K562 (cell line): ENCODE results near the gene PTCH2. TPM values are rescaled to one million over a fixed set of nuclear protein-coding genes. Genes with fewer than 3 reads are reported as not detected.

ENCODE experiments used
- HDAC6 ChIP-seq: IDR thresholded peaks from 2 replicates; pipeline ENCODE4 v1.6.1; 2012; ENCODE audit warnings: low read depth, mild to moderate bottlenecking, control low read depth, inconsistent platforms, low read length, moderate library complexity
- HDGF ChIP-seq: fragments of 450-650 bp; IDR thresholded peaks from 2 replicates; pipeline ENCODE4 v1.6.1; 2016
- JUN ChIP-seq, 2 experiments: sonication (generic) in 1 of 2; formaldehyde crosslinking in 1 of 2; IDR thresholded peaks; 2 replicates each; pipeline versions ENCODE4 v1.6.1 to v1.8.0; 2012 to 2022; ENCODE audit warnings: borderline replicate concordance in 2 of 2, mild to moderate bottlenecking in 2 of 2, improper control_type of control experiment in 1 of 2, low read depth in 1 of 2, low read length in 1 of 2, missing genetic modification reagents in 1 of 2
- NKRF ChIP-seq: fragments of 450-650 bp; IDR thresholded peaks from 2 replicates; pipeline ENCODE4 v1.6.1; 2016; ENCODE audit warnings: borderline replicate concordance
- NR4A1 ChIP-seq, 2 experiments: fragments of 250-450 bp in 1 of 2; fragments of 450-650 bp in 1 of 2; sonication (Bioruptor Pico) in 1 of 2; IDR thresholded peaks; 2 replicates each; pipeline versions ENCODE4 v1.4.0 to v1.6.1; 2016 to 2020; ENCODE audit warnings: mild to moderate bottlenecking in 2 of 2, missing compliant biosample characterization in 1 of 2, missing genetic modification characterization in 1 of 2, moderate library complexity in 1 of 2
- SAP30 ChIP-seq: fragments of 200-600 bp; sonication (generic); IDR thresholded peaks from 2 replicates; pipeline ENCODE4 v1.6.1; 2012; ENCODE audit warnings: borderline replicate concordance, low read depth, mild to moderate bottlenecking, moderate library complexity, low read length, control low read depth, inconsistent platforms; ENCODE audit not compliant: insufficient read depth, poor library complexity, severe bottlenecking
- ZBTB17 ChIP-seq: fragments of 450-650 bp; formaldehyde crosslinking; IDR thresholded peaks from 2 replicates; pipeline ENCODE4 v1.4.0; 2020; ENCODE audit warnings: mild to moderate bottlenecking
- ZNF445 ChIP-seq: fragments of 250-450 bp; sonication (Bioruptor Pico); IDR thresholded peaks from 2 replicates; pipeline ENCODE4 v1.4.0; 2020; ENCODE audit warnings: low read depth, mild to moderate bottlenecking, moderate library complexity
- polyA plus RNA-seq, 8 experiments: library from polyadenylated mRNA; depleted of rRNA in 4 of 8; stranded (reverse) in 5 of 8; unstranded in 3 of 8; fragments of >200 nt; fragmentation: Nextera tagmentation in 2 of 8; fragmentation: Illumina TruSeq in 1 of 8; extraction: Ambion mirVana in 2 of 8; extraction: Trizol in 1 of 8; gene quantifications; 2 replicates each; pipeline versions ENCODE4 v1.2.1 to v1.2.3, GENCODE V29; 2011 to 2014; ENCODE audit warnings: inconsistent platforms in 1 of 8, missing spikeins in 1 of 8
- total RNA-seq, 7 experiments: library from RNA; depleted of rRNA in 6 of 7; stranded (reverse); fragments of >200 nt in 6 of 7; fragmentation: Illumina TruSeq in 2 of 7; extraction: Trizol in 2 of 7; gene quantifications; 2 replicates each; pipeline versions ENCODE4 v1.2.1 to v1.2.3, GENCODE V29; 2011 to 2021; ENCODE audit warnings: low replicate concordance in 1 of 7
- TF ChIP-seq, protein P1 (sequence below): conservative IDR thresholded peaks from 2 replicates; pipeline ENCODE4 v1.6.1; 2011; ENCODE audit warnings: low read depth, mild to moderate bottlenecking, low read length; ENCODE audit not compliant: control insufficient read depth
- TF ChIP-seq, protein P2 (sequence below), 2 experiments: IDR thresholded peaks; 2 replicates each; pipeline ENCODE4 v1.6.1; 2012; ENCODE audit warnings: improper control_type of control experiment in 2 of 2, low read depth in 2 of 2, low read length in 2 of 2, borderline replicate concordance in 1 of 2
- TF ChIP-seq, protein P3 (sequence below), 3 experiments: fragments of 200-800 bp in 1 of 3; fragments of 250-450 bp in 1 of 3; fragments of 450-650 bp in 1 of 3; sonication (Bioruptor Pico) in 1 of 3; sonication (Bioruptor generic) in 1 of 3; formaldehyde crosslinking in 1 of 3; IDR thresholded peaks; 2 replicates each; pipeline versions ENCODE4 v1.6.1 to v1.8.0; 2016 to 2022; ENCODE audit warnings: mild to moderate bottlenecking in 2 of 3, missing genetic modification characterization in 2 of 3, missing compliant biosample characterization in 1 of 3, moderate library complexity in 1 of 3
- TF ChIP-seq, protein P4 (sequence below): sonication (generic); formaldehyde crosslinking; IDR thresholded peaks from 2 replicates; pipeline ENCODE4 v1.8.0; 2022; ENCODE audit warnings: mild to moderate bottlenecking, missing genetic modification reagents

The PTCH2 gene
- total and polyA plus RNA-seq, 9 of the 15 experiments (the other 6 are each of a cell fraction or from before 2014, with no cell fraction given) = 0.15 to 27.3 (median 0.48) TPM; not detected in 1

- TF ChIP-seq JUN (IDR thresholded peaks at IDR 0.05; ENCODE audit: borderline replicate concordance, low read depth, low read length) (no peak), JUN (CRISPR knock-in tag; IDR thresholded peaks at IDR 0.05; ENCODE audit: borderline replicate concordance) (peak; percentile 11; the same call in 1 of the 2 replicates), NKRF (peak; percentile 53; the same call in 1 of the 2 replicates), HDGF (peak; percentile 76; the same call in 1 of the 2 replicates), SAP30 (peak; percentile 29), ZNF445 (CRISPR knock-in tag) (peak; percentile 83), NR4A1 (CRISPR knock-in tag; IDR thresholded peaks at IDR 0.05) (peak; percentile 96), NR4A1 (tag; IDR thresholded peaks at IDR 0.05) (peak; percentile 85; the same call in 1 of the 2 replicates), HDAC6 (0 out of 2 replicates have a peak, but pooled peaks have one; percentile 30), ZBTB17 (CRISPR knock-in tag) (peak; percentile 48; the same call in 1 of the 2 replicates)
- TF ChIP-seq, protein P1, sequence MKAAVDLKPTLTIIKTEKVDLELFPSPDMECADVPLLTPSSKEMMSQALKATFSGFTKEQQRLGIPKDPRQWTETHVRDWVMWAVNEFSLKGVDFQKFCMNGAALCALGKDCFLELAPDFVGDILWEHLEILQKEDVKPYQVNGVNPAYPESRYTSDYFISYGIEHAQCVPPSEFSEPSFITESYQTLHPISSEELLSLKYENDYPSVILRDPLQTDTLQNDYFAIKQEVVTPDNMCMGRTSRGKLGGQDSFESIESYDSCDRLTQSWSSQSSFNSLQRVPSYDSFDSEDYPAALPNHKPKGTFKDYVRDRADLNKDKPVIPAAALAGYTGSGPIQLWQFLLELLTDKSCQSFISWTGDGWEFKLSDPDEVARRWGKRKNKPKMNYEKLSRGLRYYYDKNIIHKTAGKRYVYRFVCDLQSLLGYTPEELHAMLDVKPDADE = 0 out of 2 replicates have a peak, but pooled peaks have one; percentile 3
- TF ChIP-seq, protein P2, sequence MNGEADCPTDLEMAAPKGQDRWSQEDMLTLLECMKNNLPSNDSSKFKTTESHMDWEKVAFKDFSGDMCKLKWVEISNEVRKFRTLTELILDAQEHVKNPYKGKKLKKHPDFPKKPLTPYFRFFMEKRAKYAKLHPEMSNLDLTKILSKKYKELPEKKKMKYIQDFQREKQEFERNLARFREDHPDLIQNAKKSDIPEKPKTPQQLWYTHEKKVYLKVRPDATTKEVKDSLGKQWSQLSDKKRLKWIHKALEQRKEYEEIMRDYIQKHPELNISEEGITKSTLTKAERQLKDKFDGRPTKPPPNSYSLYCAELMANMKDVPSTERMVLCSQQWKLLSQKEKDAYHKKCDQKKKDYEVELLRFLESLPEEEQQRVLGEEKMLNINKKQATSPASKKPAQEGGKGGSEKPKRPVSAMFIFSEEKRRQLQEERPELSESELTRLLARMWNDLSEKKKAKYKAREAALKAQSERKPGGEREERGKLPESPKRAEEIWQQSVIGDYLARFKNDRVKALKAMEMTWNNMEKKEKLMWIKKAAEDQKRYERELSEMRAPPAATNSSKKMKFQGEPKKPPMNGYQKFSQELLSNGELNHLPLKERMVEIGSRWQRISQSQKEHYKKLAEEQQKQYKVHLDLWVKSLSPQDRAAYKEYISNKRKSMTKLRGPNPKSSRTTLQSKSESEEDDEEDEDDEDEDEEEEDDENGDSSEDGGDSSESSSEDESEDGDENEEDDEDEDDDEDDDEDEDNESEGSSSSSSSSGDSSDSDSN (IDR thresholded peaks at IDR 0.05; ENCODE audit: borderline replicate concordance in 1 of 2, low read depth in 2 of 2, low read length in 2 of 2) = 0 out of 4 replicates have a peak, but pooled peaks of 1 of the 2 experiments have one; percentile 46
- TF ChIP-seq, protein P3, sequence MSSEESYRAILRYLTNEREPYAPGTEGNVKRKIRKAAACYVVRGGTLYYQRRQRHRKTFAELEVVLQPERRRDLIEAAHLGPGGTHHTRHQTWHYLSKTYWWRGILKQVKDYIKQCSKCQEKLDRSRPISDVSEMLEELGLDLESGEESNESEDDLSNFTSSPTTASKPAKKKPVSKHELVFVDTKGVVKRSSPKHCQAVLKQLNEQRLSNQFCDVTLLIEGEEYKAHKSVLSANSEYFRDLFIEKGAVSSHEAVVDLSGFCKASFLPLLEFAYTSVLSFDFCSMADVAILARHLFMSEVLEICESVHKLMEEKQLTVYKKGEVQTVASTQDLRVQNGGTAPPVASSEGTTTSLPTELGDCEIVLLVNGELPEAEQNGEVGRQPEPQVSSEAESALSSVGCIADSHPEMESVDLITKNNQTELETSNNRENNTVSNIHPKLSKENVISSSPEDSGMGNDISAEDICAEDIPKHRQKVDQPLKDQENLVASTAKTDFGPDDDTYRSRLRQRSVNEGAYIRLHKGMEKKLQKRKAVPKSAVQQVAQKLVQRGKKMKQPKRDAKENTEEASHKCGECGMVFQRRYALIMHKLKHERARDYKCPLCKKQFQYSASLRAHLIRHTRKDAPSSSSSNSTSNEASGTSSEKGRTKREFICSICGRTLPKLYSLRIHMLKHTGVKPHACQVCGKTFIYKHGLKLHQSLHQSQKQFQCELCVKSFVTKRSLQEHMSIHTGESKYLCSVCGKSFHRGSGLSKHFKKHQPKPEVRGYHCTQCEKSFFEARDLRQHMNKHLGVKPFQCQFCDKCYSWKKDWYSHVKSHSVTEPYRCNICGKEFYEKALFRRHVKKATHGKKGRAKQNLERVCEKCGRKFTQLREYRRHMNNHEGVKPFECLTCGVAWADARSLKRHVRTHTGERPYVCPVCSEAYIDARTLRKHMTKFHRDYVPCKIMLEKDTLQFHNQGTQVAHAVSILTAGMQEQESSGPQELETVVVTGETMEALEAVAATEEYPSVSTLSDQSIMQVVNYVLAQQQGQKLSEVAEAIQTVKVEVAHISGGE (CRISPR knock-in tag; IDR thresholded peaks at IDR 0.05) = 0 out of 6 replicates have a peak, but pooled peaks of 1 of the 3 experiments have one; percentile 7
- TF ChIP-seq, protein P4, sequence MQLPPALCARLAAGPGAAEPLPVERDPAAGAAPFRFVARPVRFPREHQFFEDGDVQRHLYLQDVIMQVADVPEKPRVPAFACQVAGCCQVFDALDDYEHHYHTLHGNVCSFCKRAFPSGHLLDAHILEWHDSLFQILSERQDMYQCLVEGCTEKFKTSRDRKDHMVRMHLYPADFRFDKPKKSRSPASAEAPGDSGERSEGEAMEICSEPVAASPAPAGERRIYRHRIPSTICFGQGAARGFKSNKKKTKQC (CRISPR knock-in tag) = peak; percentile 27; the same call in 1 of the 2 replicates
Measured at GRCh38 chr1:44808063-44808937, 34.8 kb downstream of the PTCH2 start, which contains the start of gene BTBD19 (continued).
